ENCODE data around the gene UBALD1.

The UBALD1 gene

GRCh38 chr16:4641895-4642294, 27.2 kb upstream of the UBALD1 start:
- no peak for DNase-seq

DNA sequence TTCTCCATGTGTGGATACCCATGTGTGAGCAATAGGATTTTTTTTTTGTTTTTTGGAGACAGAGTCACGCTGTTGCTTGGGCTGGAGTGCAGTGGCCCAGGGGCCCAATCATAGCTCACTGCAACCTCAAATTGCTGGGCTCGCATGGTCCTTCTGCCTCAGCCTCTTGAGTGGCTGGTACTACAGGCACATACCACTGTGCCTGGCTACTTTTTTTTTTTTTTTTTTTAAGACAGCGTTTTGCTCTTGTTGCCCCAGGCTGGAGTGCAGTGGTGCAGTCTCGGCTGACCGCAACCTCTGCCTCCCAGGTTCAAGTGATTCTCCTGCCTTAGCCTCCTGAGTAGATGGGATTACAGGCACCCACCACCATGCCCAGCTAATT, 26.6 kb upstream of the UBALD1 start:
- no peak for DNase-seq

DNA sequence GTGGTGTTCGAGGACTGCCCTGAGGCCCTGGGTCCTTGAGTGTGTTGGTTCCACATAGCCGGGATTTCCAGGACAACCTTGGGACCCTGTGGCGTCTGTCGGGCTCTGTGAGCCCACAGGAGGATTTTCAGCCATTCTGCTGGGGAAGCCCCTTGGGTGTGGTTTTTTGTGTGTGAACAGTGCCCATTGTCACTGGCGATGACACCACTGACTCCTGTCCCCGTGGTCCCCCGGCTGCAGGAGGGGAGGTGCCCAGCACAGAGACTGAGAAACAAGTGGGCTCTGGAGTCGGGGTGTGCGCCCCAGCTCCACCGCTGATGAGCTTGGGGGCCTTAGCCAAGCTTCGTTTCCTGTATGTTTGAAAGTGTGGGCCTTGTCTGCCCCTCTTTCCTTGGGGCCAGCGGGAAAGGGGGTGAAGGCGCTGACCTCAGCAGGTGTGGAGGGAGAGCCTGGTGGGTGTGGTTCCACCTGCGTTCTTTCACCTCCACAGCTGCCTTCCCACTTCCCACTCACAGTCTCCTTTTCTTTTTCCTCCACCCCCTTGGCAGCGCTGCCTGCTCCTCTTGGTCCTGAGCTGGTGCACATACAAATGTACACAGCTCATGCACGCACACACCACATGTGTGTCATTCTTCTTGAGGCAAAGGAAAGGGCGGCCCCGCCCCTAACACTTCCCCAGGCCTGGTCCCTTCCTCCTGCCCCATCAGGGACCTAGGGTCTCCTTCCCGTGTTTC, 26.1 kb upstream of the UBALD1 start:
- DNase-seq = no peak

DNA sequence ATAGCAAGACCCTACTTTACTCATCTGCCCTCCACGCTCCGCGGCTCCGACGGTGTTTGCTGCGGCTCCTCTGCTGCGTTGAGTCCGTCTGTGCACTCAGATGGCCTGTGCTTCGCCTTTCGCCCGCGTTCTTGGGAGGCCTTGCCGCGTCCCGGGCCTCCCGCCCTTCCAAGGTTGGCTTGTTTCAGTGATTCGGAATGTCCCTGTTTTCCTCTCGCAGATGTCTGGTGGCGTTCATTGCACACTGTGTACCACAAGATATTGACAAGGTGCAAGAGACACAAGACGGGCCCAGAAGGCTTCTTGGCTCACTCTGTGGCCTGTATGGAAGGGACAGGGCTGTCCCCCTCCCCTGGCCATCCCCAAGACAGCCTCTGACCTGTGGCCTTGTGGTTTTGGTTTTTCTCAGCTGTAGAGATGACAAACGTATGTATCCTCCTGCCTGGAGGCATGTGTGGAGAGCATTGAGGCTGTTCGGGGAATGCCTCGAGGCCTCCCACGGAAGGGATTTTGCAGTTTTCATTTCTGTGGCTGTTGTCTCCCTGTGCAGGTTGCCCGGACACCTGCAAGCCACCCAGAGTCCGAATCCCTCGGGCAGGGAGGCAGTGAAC, 25.3 kb upstream of the UBALD1 start:
- DNase-seq = no peak

DNA sequence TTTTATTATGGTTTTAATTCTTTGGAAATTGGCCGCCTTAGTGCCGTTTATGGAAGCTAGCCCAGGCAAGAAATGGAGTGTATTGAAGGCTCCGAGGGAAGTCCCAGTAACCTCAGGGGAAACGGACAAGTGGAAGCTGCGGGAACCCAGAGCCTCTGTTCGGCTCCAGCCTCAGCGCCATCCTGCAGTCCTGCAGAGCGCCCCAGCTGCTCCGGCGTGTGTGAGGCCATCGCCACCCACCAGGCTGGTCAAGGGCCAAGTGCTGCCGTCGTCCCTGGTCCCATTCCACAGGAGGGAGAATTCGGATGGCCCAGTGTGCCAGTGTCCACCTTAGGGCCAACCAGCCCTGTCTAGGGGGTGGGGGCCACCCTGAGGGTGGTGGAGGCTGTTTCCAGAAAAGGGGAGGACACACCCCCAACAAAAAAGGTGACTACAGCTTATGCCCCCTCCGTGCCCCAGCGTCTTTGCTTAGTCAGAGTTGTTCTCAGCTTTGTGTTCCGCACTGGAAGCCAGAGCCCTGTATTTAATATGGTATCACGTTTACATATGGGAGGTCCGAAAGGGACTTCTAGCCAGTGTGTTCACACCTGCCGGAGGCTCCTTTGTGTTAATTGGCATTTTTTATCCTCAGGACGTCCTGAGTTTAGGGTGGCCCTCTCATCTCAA, 22.9 kb upstream of the UBALD1 start:
- no peak for DNase-seq

DNA sequence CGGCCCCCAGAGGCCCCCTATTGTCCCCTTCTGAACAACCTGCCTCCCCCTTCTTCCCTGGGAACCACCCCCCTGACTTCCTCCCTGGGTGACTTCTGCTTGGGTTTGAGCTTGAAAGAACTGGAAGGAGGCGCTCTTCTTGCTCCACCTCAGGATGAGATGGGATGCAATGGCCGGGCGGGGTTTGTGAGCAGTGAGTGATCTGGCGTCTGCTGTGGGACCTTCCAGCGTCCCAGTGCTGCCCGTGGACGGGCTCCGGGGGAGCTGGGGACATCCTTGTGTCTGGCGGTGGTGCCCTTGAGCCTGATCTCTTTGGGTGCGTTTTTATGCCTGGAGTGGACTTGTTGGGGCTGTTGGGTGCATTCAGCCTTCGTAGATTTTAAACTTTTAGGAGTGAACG, 21.5 kb upstream of the UBALD1 start:
- DNase-seq = no peak

DNA sequence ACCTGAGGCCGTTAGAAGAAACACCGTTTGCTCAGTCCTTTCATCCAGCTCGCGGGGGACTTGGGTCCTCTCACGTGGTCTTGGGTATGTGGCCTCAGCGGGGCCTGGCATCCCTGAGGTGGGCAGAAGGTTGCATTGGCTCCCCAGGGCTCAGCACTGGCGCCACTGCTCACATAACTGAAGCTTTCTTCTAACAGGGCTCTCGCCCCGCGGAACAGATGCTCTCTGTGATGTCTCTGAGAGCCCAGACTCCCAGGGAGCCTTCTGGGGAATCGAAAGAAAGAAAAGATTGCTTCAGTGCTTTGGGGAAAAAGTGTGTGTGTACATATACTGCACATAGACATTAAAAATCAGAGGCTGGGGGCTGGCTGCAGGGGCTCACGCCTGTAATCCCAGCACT, 20.1 kb upstream of the UBALD1 start:
- DNase-seq = no peak

DNA sequence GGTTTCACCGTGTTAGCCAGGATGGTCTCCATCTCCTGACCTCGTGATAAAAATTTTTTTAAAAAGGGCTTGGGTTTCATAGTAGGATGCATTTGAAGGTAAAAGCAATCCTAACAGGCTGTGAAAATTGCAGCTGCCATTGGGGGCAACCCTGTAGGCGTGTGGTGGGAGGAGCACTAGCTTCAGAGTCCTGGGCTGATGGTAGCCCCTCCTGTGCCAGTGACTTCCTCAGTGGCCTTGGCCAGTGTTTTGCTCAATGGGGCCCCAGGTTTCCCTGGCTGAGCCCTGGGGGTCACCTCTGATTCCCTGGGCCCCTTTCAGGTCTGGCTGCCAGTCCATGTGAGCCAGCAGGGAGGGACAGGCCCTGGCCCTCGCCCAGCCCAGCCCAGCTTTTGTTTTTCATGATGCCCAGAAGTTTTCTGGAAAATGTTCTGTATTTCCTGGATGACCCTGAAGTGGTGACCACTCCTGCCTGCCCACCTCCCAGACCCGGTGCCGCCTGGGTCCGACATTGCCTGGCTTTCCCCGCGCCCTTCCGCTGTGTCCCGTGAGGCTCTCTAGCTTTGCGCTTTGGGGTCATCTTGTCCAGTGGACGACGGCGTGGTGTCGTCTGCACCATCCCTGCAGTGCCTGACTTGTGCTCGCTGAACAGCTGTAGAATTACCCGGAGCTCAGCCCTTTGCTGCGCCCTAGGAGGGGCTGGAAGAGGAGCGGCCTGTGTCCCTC, 19.4 kb upstream of the UBALD1 start:
- DNase-seq = no peak

GRCh38 chr16:4631444-4631843, 16.8 kb upstream of the UBALD1 start:
- no peak for DNase-seq

DNA sequence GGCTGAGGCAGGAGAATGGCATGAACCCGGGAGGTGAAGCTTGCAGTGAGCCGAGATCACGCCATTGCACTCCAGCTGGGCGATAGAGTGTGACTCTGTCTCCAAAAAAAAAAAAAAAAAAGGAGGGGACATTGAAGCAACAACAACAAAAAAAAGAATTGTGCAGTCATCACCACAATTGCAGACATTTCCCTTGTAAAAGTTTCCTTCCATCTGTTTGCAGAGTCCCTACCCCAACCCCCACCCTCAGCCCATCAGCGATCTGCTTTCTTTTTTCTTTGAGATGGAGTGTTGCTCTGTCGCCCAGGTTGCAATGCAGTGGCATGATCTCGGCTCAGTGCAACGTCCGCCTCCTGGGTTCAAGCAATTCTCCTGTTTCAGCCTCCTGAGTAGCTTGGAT, 13.6 kb upstream of the UBALD1 start:
- DNase-seq = no peak

GRCh38 chr16:4626396-4626795, 11.7 kb upstream of the UBALD1 start:
- no peak for DNase-seq

GRCh38 chr16:4625560-4626159, 11.0 kb upstream of the UBALD1 start:
- DNase-seq = no peak

GRCh38 chr16:4624827-4625559, 10.3 kb upstream of the UBALD1 start:
- peak; percentile 81 for DNase-seq

DNA sequence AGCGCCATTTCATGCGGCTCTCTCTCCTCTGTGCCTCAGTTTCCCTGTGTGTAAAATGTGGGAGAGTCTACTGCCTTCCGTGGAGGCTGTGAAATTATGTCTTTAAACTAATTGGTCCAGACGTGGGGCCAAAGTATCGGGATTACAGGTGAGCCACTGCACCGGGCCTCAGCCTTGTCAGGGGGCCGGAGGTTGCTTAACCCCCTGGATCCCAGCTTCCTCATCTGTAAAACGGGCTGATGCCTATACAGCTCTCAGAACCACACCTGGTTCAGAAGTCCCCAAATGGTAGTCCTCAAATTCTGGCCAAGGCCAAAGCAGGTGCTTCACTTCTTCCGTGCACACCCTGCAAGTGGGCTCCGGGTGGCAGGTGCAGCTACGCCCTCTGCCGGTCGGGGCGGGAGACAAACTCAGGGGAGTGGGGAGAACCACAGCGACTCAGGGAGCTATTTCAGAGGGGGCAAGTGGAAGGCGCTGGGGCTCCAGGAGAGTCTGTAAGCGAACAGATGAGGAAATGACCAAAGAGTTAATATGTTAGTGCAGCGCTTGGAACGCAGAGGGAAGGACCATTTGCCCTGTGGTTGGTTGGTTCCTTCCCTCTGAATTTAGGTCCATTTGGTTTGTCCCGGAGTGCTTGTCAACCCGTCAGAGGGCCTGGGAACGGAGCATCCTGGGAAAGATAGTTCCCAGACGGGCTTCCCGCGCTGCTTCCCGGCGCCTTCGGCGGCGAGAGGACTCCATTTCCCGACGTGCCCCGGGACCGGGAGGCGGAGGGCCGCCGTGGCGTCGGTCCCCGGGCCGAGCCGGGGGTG, 9.5 kb upstream of the UBALD1 start, which contains the start of gene MGRN1:
Gene MGRN1, plus strand, starts transcription at position 812 of the 812 bp plus-strand sequence. CDS start 135 bp downstream, outside the sequence.
- peak; percentile 97 for DNase-seq

- DNase-seq = no peak
These were observed 8.9 kb upstream of the UBALD1 start for GRCh38 chr16:4623593-4623992.

- peak; percentile 73 for DNase-seq
These were observed 4.1 kb upstream of the UBALD1 start for GRCh38 chr16:4618645-4619418.

GRCh38 chr16:4617880-4618279, 3.2 kb upstream of the UBALD1 start:
- no peak for DNase-seq

DNA sequence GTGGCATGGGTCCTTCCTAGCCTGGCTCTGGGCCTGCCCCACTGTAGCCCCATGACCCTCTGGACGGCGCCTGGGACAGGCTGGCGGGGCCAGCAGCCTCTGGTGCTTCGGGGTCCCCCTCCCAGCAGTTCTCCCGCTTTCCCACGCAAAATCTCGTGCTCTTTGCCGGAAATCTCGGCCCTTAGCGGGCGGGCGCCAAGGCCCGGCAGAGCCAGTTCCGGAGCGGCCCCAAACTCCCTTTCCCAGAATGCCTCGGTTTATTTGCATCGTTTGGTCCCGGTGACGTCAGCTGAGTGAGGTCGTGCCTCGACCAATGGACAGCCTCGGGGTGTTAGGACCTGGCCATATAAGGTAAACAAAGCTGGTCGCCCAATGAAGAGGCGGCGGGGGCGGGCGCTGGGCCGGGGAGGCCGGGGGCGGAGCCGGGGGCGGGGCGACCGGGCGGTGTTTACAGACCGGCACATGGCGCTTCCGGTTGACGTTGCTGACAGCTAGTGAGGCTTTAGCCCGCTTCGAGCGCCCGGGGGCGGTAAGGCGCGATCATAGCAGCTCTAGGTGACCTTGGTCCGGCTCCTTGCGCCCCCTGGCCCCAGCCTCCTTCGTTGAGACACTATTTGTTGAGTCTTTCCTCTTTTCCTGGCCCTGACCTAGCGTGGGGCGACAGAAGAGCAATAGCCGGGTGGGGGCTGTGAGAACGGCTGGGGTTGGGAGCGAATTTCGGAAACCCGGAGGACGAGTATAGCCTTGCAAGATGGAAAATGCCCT, 1.5 kb upstream of the UBALD1 start:
- peak; percentile 99 for DNase-seq

GRCh38 chr16:4615384-4616046, 827 bp upstream of the UBALD1 start:
- peak; percentile 74 for DNase-seq

Measured in DMS53 (cell line).